H9 (cell line): Measurements from ENCODE around the gene CFAP61. TPM values are rescaled to one million over a fixed set of nuclear protein-coding genes. Genes with fewer than 3 reads are reported as not detected.

ENCODE experiments used
- DNase-seq: peaks from one replicate; pipeline ENCODE4 v3.0.0-alpha.2; 2017
- H2AFZ ChIP-seq: one replicate; pipeline ENCODE4 v1.6.1; 2013; ENCODE audit warnings: mild to moderate bottlenecking, low read length, control low read depth, moderate library complexity
- H2AK5ac ChIP-seq: 2 replicates; pipeline ENCODE4 v1.6.1; 2013; ENCODE audit warnings: low read length, control low read depth, mixed read lengths; ENCODE audit not compliant: insufficient read length
- H2BK120ac ChIP-seq: one replicate; pipeline ENCODE4 v1.6.1; 2013; ENCODE audit warnings: low read depth, mild to moderate bottlenecking, low read length, control low read depth, inconsistent platforms; ENCODE audit not compliant: poor library complexity, severe bottlenecking
- H2BK12ac ChIP-seq: 2 replicates; pipeline ENCODE4 v1.6.1; 2013; ENCODE audit warnings: low read length, control low read depth, mixed read lengths, low read depth; ENCODE audit not compliant: insufficient read length
- H2BK15ac ChIP-seq: 2 replicates; pipeline ENCODE4 v1.6.1; 2013; ENCODE audit warnings: low read depth, low read length, control low read depth
- H2BK20ac ChIP-seq: one replicate; pipeline ENCODE4 v1.6.1; 2013; ENCODE audit warnings: low read depth, mild to moderate bottlenecking, low read length, control low read depth, inconsistent platforms; ENCODE audit not compliant: poor library complexity, severe bottlenecking
- H2BK5ac ChIP-seq: 2 replicates; pipeline ENCODE4 v1.6.1; 2013; ENCODE audit warnings: low read length, control low read depth, mixed read lengths; ENCODE audit not compliant: insufficient read length
- H3K14ac ChIP-seq: 2 replicates; pipeline ENCODE4 v1.6.1; 2013; ENCODE audit warnings: low read length, control low read depth; ENCODE audit not compliant: insufficient read depth
- H3K18ac ChIP-seq: 2 replicates; pipeline ENCODE4 v1.6.1; 2013; ENCODE audit warnings: low read depth, mild to moderate bottlenecking, mixed read lengths, low read length, control low read depth; ENCODE audit not compliant: insufficient read length
- H3K23ac ChIP-seq: 2 replicates; pipeline ENCODE4 v1.6.1; 2013; ENCODE audit warnings: low read length, control low read depth, mixed read lengths, low read depth; ENCODE audit not compliant: insufficient read length
- H3K23me2 ChIP-seq: 2 replicates; pipeline ENCODE4 v1.6.1; 2013; ENCODE audit warnings: low read depth, mild to moderate bottlenecking, mixed read lengths, low read length, control low read depth; ENCODE audit not compliant: insufficient read length, poor library complexity, severe bottlenecking
- H3K27ac ChIP-seq: 2 replicates; pipeline ENCODE4 v1.5.1; 2013; ENCODE audit warnings: low read length, control low read depth, mixed read lengths, low read depth; ENCODE audit not compliant: insufficient read length
- H3K27me3 ChIP-seq: 2 replicates; pipeline ENCODE4 v1.6.1; 2013; ENCODE audit warnings: low read length, control low read depth, inconsistent platforms; ENCODE audit not compliant: insufficient read depth
- H3K4ac ChIP-seq: 2 replicates; pipeline ENCODE4 v1.6.1; 2013; ENCODE audit warnings: low read depth, mild to moderate bottlenecking, control low read depth, inconsistent platforms, low read length, moderate library complexity
- H3K4me1 ChIP-seq: 2 replicates; pipeline ENCODE4 v1.6.1; 2013; ENCODE audit warnings: low read length, control low read depth, inconsistent platforms; ENCODE audit not compliant: insufficient read depth
- H3K4me2 ChIP-seq: 2 replicates; pipeline ENCODE4 v1.6.1; 2013; ENCODE audit warnings: low read length, control low read depth, mixed read lengths; ENCODE audit not compliant: insufficient read length, insufficient read depth
- H3K56ac ChIP-seq: 2 replicates; pipeline ENCODE4 v1.6.1; 2013; ENCODE audit warnings: low read depth, mild to moderate bottlenecking, mixed read lengths, low read length, control low read depth; ENCODE audit not compliant: insufficient read length
- H3K79me1 ChIP-seq: 2 replicates; pipeline ENCODE4 v1.6.1; 2013; ENCODE audit warnings: low read depth, mild to moderate bottlenecking, moderate library complexity, low read length, control low read depth, inconsistent platforms; ENCODE audit not compliant: insufficient read depth, poor library complexity, severe bottlenecking
- H3K79me2 ChIP-seq: 2 replicates; pipeline ENCODE4 v1.6.1; 2013; ENCODE audit warnings: low read length, control low read depth, inconsistent platforms; ENCODE audit not compliant: insufficient read depth
- H3K9ac ChIP-seq: 2 replicates; pipeline ENCODE4 v1.6.1; 2013; ENCODE audit warnings: low read length, control low read depth, mixed read lengths; ENCODE audit not compliant: insufficient read length; ENCODE audit errors: extremely low read depth
- H3K9me3 ChIP-seq: one replicate; pipeline ENCODE4 v1.6.1; 2013; ENCODE audit warnings: low read depth, low read length, inconsistent platforms; ENCODE audit not compliant: control insufficient read depth
- H3T11ph ChIP-seq: one replicate; pipeline ENCODE4 v1.6.1; 2013; ENCODE audit warnings: mild to moderate bottlenecking, low read length, control low read depth, inconsistent platforms
- H4K20me1 ChIP-seq: one replicate; pipeline ENCODE4 v1.6.1; 2013; ENCODE audit not compliant: control insufficient read depth, insufficient read length, insufficient read depth
- H4K5ac ChIP-seq: 2 replicates; pipeline ENCODE4 v1.6.1; 2013; ENCODE audit warnings: low read depth, mild to moderate bottlenecking, mixed read lengths, low read length, control low read depth; ENCODE audit not compliant: insufficient read length
- H4K8ac ChIP-seq: replicated peaks from 2 replicates; pipeline ENCODE4 v1.6.1; 2013; ENCODE audit warnings: low read length, control low read depth, mixed read lengths, low read depth; ENCODE audit not compliant: insufficient read length
- H4K91ac ChIP-seq: 2 replicates; pipeline ENCODE4 v1.6.1; 2013; ENCODE audit warnings: low read depth, mild to moderate bottlenecking, moderate library complexity, mixed read lengths, low read length, control low read depth; ENCODE audit not compliant: insufficient read length
- H3K27ac Mint-ChIP-seq, 3 experiments: 2 replicates in 2 of 3; 3 replicates in 1 of 3; pipeline ENCODE4 v1.8.0; 2020 to 2021; ENCODE audit warnings: mixed read lengths in 3 of 3, mild to moderate bottlenecking in 1 of 3, moderate library complexity in 1 of 3
- H3K27me3 Mint-ChIP-seq: 2 replicates; pipeline ENCODE4 v1.8.0; 2021; ENCODE audit warnings: low read depth, mild to moderate bottlenecking, moderate library complexity, mixed read lengths
- H3K36me3 Mint-ChIP-seq, 3 experiments: 2 replicates in 2 of 3; 3 replicates in 1 of 3; pipeline ENCODE4 v1.8.0; 2020 to 2021; ENCODE audit warnings: low read depth in 3 of 3, mixed read lengths in 3 of 3; ENCODE audit not compliant: insufficient read depth in 1 of 3
- H3K4me1 Mint-ChIP-seq, 2 experiments: 2 replicates each; pipeline ENCODE4 v1.8.0; 2020; ENCODE audit warnings: mixed read lengths in 2 of 2
- H3K4me3 Mint-ChIP-seq, 2 experiments: 2 replicates in 1 of 2; 3 replicates in 1 of 2; pipeline ENCODE4 v1.8.0; 2020 to 2021; ENCODE audit warnings: mild to moderate bottlenecking in 2 of 2, mixed read lengths in 2 of 2, moderate library complexity in 1 of 2
- H3K9me3 Mint-ChIP-seq, 2 experiments: 2 replicates in 1 of 2; 3 replicates in 1 of 2; pipeline ENCODE4 v1.8.0; 2020; ENCODE audit warnings: mild to moderate bottlenecking in 2 of 2, mixed read lengths in 2 of 2, moderate library complexity in 1 of 2
- CTCF ChIP-seq: fragments of 200-600 bp; sonication (generic); conservative IDR thresholded peaks from 3 replicates; pipeline ENCODE4 v1.8.0; 2021; ENCODE audit warnings: antibody characterized with exemption, mild to moderate bottlenecking
- WGBS: extraction: QIAGEN DNeasy Blood & Tissue Kit; methylation state at CpG from one replicate; pipeline ENCODE4 v1.1.7; 2013; ENCODE audit warnings: missing lambda C conversion rate, low lambda C conversion rate, mixed read lengths; ENCODE audit not compliant: insufficient read length; ENCODE audit errors: extremely low coverage; 5-methylcytosine and 5-hydroxymethylcytosine counted together
- total RNA-seq: library from RNA; stranded (reverse); gene quantifications from 2 replicates; pipeline ENCODE4 v1.2.1, GENCODE V29; 2021

Gene CFAP61
- total RNA-seq, 1 experiment from 2014 or later: 0.44 TPM

- no peak overlapping the region for H3K4me3 Mint-ChIP-seq
- Histone ChIP-seq H2BK20ac (no peak overlapping the region), H4K8ac (no peak overlapping the region), H2BK12ac (no peak overlapping the region), H3K4me1 (no peaks in the 10 kb centered on the region), H3K56ac (no peak overlapping the region), H3K27ac (no peak overlapping the region), H3T11ph (no peak overlapping the region), H3K23me2 (no peaks in the 10 kb centered on the region), H3K18ac (no peak overlapping the region), H3K4ac (no peak overlapping the region), H3K4me2 (no peak overlapping the region), H3K27me3 (no peaks in the 10 kb centered on the region), H2BK120ac (no peak overlapping the region), H2BK5ac (no peak overlapping the region), H4K20me1 (no peaks in the 10 kb centered on the region), H3K79me2 (no peaks in the 10 kb centered on the region), H4K91ac (no peak overlapping the region), H2AK5ac (no peak overlapping the region), H3K9me3 (no peaks in the 10 kb centered on the region), H2BK15ac (no peak overlapping the region), H4K5ac (no peak overlapping the region), H3K23ac (no peak overlapping the region), H2AFZ (no peak overlapping the region), H3K14ac (no peak overlapping the region), H3K79me1 (no peaks in the 10 kb centered on the region), H3K9ac (no peak overlapping the region)
- TF ChIP-seq CTCF: no peak
- H3K36me3 Mint-ChIP-seq: peaks cover 0 to 9% (median 2%) of the 10 kb centered on the region in 3 experiments; a peak in 3 of 7 replicates
- H3K9me3 Mint-ChIP-seq: no peaks in the 10 kb centered on the region
- peak overlapping the region in 1 of 3 experiments; percentile 68; a peak in 2 of 7 replicates for H3K27ac Mint-ChIP-seq
- H3K27me3 Mint-ChIP-seq: no peaks in the 10 kb centered on the region
- WGBS: no CpG with 5 or more reads among the region's 4 CpGs
- DNase-seq: no peak
- H3K4me1 Mint-ChIP-seq: peaks cover 6 to 16% of the 10 kb centered on the region in 2 experiments
These were observed 338.8 kb downstream of the CFAP61 start for GRCh38 chr20:20391115-20391514.
